ENCODE results near the gene TIE1. TPM values are rescaled to one million over a fixed set of nuclear protein-coding genes. Genes with fewer than 3 reads are reported as not detected.

Gene TIE1
- total and polyA plus RNA-seq, 12 donors = 5.0 to 49.8 (median 27.0) TPM

GRCh38 chr1:43306688-43307457 is 6.1 kb downstream of the TIE1 start:
- intact Hi-C loops (cut with DNase I) = no loop called here
- no peak for DNase-seq
- Histone ChIP-seq H3K9me3 (replicated peaks in 1 of 3) (no peaks in the 10 kb centered on the region), H3K27me3 (no peaks in the 10 kb centered on the region), H3K4me3 (no peak overlapping the region), H3K36me3 (replicated peaks in 1 of 2) (no peaks in the 10 kb centered on the region), H3K4me1 (replicated peaks in 1 of 2) (no peaks in the 10 kb centered on the region), H3K27ac (no peak overlapping the region)
- 78 to 93% (median 86%) methylated on average over 9 to 17 of the region's 17 CpGs for WGBS, 4 donors
- TF ChIP-seq POLR2A (IDR thresholded peaks at IDR 0.05) = no peak
- no peak for TF ChIP-seq CTCF (IDR thresholded peaks at IDR 0.05)

DNA sequence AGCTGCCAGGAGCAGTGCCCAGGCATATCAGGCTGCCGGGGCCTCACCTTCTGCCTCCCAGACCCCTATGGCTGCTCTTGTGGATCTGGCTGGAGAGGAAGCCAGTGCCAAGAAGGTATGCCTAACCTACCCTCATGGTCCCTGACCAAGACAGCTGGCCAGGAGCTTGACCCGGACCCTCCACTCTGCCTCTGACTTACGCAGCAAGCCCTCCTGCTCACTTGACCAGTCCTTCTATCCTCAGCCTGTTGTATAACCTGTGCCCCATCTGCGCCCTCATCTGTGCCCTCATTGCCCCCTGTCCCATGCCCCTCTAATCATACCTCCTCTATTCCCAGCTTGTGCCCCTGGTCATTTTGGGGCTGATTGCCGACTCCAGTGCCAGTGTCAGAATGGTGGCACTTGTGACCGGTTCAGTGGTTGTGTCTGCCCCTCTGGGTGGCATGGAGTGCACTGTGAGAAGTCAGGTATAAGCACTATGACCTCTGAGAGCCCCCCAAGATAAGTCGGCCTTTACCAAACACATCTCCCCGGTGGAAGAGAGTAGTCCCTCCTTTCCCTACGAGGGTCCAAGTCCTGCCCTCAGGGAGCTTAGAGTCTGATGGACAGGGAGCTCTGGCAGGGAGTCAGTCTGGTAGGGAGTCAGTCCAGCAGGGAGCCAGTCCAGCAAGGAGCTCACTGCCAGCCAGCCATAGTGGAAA is 6.8 kb downstream of the TIE1 start:
- H3K4me1 ChIP-seq (replicated peaks in 1 of 2) = no peaks in the 10 kb centered on the region
- H3K27me3 ChIP-seq = no peaks in the 10 kb centered on the region
- 86 to 94% (median 91%) methylated on average over 5 to 9 of the region's 9 CpGs for WGBS, 4 donors
- H3K4me3 ChIP-seq = no peak overlapping the region
- H3K9me3 ChIP-seq (replicated peaks in 1 of 3) = no peaks in the 10 kb centered on the region
- peak in 1 of 7 donors; percentile 12 for DNase-seq
- H3K36me3 ChIP-seq (replicated peaks in 1 of 2) = no peaks in the 10 kb centered on the region
- TF ChIP-seq CTCF (IDR thresholded peaks at IDR 0.05) (no peak), POLR2A (IDR thresholded peaks at IDR 0.05) (no peak)
- H3K27ac ChIP-seq = no peak overlapping the region
- intact Hi-C loops (cut with DNase I) = no loop called here

- Histone ChIP-seq H3K27ac (no peak overlapping the region), H3K4me3 (no peak overlapping the region), H3K4me1 (replicated peaks in 1 of 2) (no peaks in the 10 kb centered on the region), H3K36me3 (replicated peaks in 1 of 2) (no peaks in the 10 kb centered on the region), H3K27me3 (no peaks in the 10 kb centered on the region), H3K9me3 (replicated peaks in 1 of 3) (no peaks in the 10 kb centered on the region)
- DNase-seq = peak in 1 of 7 donors; percentile 7
- intact Hi-C loops (cut with DNase I) = no loop called here
- WGBS, 4 donors = 94 to 95% (median 95%) methylated on average over 13 to 20 of the region's 20 CpGs
- no peak for TF ChIP-seq POLR2A (IDR thresholded peaks at IDR 0.05)
- no peak for TF ChIP-seq CTCF (IDR thresholded peaks at IDR 0.05)
Measured at GRCh38 chr1:43308635-43309404, 8.0 kb downstream of the TIE1 start.

GRCh38 chr1:43309405-43310025 is 8.7 kb downstream of the TIE1 start:
- Histone ChIP-seq H3K27ac (no peak overlapping the region), H3K4me3 (no peak overlapping the region), H3K27me3 (no peaks in the 10 kb centered on the region), H3K4me1 (replicated peaks in 1 of 2) (no peaks in the 10 kb centered on the region), H3K9me3 (replicated peaks in 1 of 3) (no peaks in the 10 kb centered on the region), H3K36me3 (replicated peaks in 1 of 2) (no peaks in the 10 kb centered on the region)
- 81 to 93% (median 84%) methylated on average over 5 to 13 of the region's 13 CpGs for WGBS, 4 donors
- intact Hi-C loops (cut with DNase I) = no loop called here
- DNase-seq = peak in 1 of 7 donors; percentile 12
- TF ChIP-seq CTCF (IDR thresholded peaks at IDR 0.05) (no peak), POLR2A (IDR thresholded peaks at IDR 0.05) (no peak)
